Sigmoid colon (tissue), 7 donors: Measurements from ENCODE around the gene CHL1. TPM values are rescaled to one million over a fixed set of nuclear protein-coding genes. Genes with fewer than 3 reads are reported as not detected.

Experiments used
- DNase-seq: peaks from one replicate; pipeline ENCODE4 v3.0.0-alpha.2; 2019
- H3K27ac ChIP-seq, 4 donors: fragments of 200-600 bp; sonication (generic); one replicate each; pipeline ENCODE4 v1.5.1; 2016 to 2019; ENCODE audit warnings: mild to moderate bottlenecking in 1 of 4
- H3K27me3 ChIP-seq, 3 donors: fragments of 200-600 bp; sonication (generic); one replicate each; pipeline ENCODE4 v1.5.1; 2019; ENCODE audit warnings: mild to moderate bottlenecking in 1 of 3
- H3K36me3 ChIP-seq, 4 donors: fragments of 200-600 bp; sonication (generic); one replicate each; pipeline ENCODE4 v1.5.1; 2016 to 2019
- H3K4me1 ChIP-seq, 4 donors: fragments of 200-600 bp; sonication (generic); one replicate each; pipeline ENCODE4 v1.5.1; 2017 to 2019
- H3K4me3 ChIP-seq, 4 donors: fragments of 200-600 bp; sonication (generic); one replicate each; pipeline ENCODE4 v1.5.1; 2017 to 2019; ENCODE audit warnings: mild to moderate bottlenecking in 2 of 4, moderate library complexity in 1 of 4
- H3K9me3 ChIP-seq, 4 donors: fragments of 200-600 bp in 3 of 4; sonication (generic) in 3 of 4; one replicate each; pipeline versions ENCODE4 v1.5.1 to v1.6.1; 2013 to 2019
- EP300 ChIP-seq, 4 donors: sonication (generic); formaldehyde crosslinking; IDR thresholded peaks; one replicate each; pipeline ENCODE4 v1.6.1; 2017; ENCODE audit warnings: antibody characterized with exemption in 4 of 4
- POLR2A ChIP-seq, 2 donors: fragments of 450-650 bp; IDR thresholded peaks; one replicate each; pipeline ENCODE4 v1.6.1; 2016; ENCODE audit warnings: antibody characterized with exemption in 2 of 2, mild to moderate bottlenecking in 2 of 2, moderate library complexity in 2 of 2
- POLR2AphosphoS5 ChIP-seq, 4 donors: sonication (generic); formaldehyde crosslinking; IDR thresholded peaks; one replicate each; pipeline ENCODE4 v1.6.1; 2017; ENCODE audit warnings: antibody characterized with exemption in 4 of 4
- WGBS, 2 donors: extraction: QIAGEN DNeasy Blood & Tissue Kit; methylation state at CpG; one replicate each; pipeline ENCODE4 v1.1.7; 2013; 5-methylcytosine and 5-hydroxymethylcytosine counted together
- intact Hi-C: fragments of 100-400 bp; cut with DNase I; formaldehyde crosslinking; loops from one replicate; pipeline ENCODE4 v1.15.1; 2023
- polyA plus RNA-seq, 3 donors: library from polyadenylated mRNA; stranded (reverse); fragments of 200-250 nt; gene quantifications; one replicate each; pipeline ENCODE4 v1.2.3, GENCODE V29; 2013
- total RNA-seq, 4 donors: library from RNA; depleted of rRNA; stranded (reverse); fragments of >200 nt; gene quantifications; one replicate each; pipeline ENCODE4 v1.1.0, GENCODE V29; 2016
- TF ChIP-seq, protein P1 (sequence below), 4 experiments: fragments of 450-650 bp in 3 of 4; fragments of 200-600 bp in 1 of 4; IDR thresholded peaks; one replicate each; pipeline ENCODE4 v1.5.1; 2016 to 2019; ENCODE audit warnings: antibody characterized with exemption in 4 of 4, mild to moderate bottlenecking in 3 of 4, moderate library complexity in 2 of 4
- donor health status: healthy with polysubstance abuse.
- donor health status: Bipolar disorder and iron deficiency.
- donor health status: healthy.

Gene CHL1
- total and polyA plus RNA-seq, 7 donors, result 0.46 to 86.7 (median 29.1) TPM

DNA sequence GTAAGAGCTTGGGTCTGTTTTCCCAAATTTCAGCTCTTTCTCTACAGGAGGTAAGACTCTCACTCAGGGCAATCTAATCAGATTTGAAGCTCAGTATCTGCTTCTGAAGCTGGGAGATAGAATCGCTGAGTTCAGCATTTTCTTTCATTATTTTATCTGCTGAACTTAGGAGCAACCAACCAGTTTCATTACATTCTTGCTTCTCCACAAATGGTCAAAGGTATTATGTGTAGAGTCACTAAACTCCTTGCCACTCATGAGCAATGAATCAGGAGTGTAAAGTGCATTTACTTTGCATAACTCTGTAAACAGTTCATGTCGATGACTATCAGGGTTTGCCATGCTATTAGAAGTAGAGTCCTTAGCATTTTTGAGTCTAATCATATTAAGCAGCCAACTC lies 249.4 kb downstream of the CHL1 start:
- no peaks in the 10 kb centered on the region for H3K27me3 ChIP-seq
- no peak for DNase-seq
- WGBS, 2 donors, result 86 to 89% methylated on average over 2 of the region's 2 CpGs
- no peaks in the 10 kb centered on the region for H3K4me1 ChIP-seq
- TF ChIP-seq POLR2AphosphoS5 (IDR thresholded peaks at IDR 0.05) (no peak), EP300 (IDR thresholded peaks at IDR 0.05) (no peak), POLR2A (IDR thresholded peaks at IDR 0.05) (no peak)
- TF ChIP-seq, protein P1, sequence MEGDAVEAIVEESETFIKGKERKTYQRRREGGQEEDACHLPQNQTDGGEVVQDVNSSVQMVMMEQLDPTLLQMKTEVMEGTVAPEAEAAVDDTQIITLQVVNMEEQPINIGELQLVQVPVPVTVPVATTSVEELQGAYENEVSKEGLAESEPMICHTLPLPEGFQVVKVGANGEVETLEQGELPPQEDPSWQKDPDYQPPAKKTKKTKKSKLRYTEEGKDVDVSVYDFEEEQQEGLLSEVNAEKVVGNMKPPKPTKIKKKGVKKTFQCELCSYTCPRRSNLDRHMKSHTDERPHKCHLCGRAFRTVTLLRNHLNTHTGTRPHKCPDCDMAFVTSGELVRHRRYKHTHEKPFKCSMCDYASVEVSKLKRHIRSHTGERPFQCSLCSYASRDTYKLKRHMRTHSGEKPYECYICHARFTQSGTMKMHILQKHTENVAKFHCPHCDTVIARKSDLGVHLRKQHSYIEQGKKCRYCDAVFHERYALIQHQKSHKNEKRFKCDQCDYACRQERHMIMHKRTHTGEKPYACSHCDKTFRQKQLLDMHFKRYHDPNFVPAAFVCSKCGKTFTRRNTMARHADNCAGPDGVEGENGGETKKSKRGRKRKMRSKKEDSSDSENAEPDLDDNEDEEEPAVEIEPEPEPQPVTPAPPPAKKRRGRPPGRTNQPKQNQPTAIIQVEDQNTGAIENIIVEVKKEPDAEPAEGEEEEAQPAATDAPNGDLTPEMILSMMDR (IDR thresholded peaks at IDR 0.05), result no peak
- intact Hi-C loops, result no loop called here
- H3K36me3 ChIP-seq, result no peaks in the 10 kb centered on the region
- no peak overlapping the region for H3K27ac ChIP-seq
- H3K9me3 ChIP-seq, result peaks cover 0 to 2% (median 0%) of the 10 kb centered on the region in 4 donors
- no peak overlapping the region for H3K4me3 ChIP-seq

DNA sequence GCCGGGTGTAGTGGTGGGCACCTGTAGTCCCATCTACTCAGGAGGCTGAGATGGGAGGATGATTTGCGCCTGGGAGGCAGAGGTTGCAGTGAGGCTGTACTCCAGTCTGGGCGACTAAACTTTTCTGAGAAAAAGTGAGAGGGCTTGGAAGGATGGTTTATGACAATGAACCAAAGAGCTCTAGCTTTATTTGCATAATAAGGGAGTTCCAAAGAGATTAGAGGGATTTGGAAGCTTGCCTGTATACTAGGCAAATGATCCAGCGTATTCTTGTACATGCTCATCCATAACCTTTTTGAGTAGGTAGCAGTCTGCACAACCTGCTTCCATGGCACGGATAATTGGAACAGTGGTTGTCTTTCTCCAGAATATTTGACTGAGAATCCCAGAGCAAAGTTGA lies 251.1 kb downstream of the CHL1 start:
- Histone ChIP-seq H3K4me1 (no peaks in the 10 kb centered on the region), H3K4me3 (no peak overlapping the region), H3K36me3 (no peaks in the 10 kb centered on the region), H3K27me3 (no peaks in the 10 kb centered on the region), H3K27ac (no peak overlapping the region), H3K9me3 (peaks cover 0 to 2% (median 0%) of the 10 kb centered on the region in 4 donors)
- WGBS, 2 donors, result 88 to 92% methylated on average over 5 of the region's 5 CpGs
- no peak for DNase-seq
- intact Hi-C loops, result no loop called here
- TF ChIP-seq EP300 (IDR thresholded peaks at IDR 0.05), result no peak
- no peak for TF ChIP-seq POLR2A (IDR thresholded peaks at IDR 0.05)
- TF ChIP-seq, protein P1 (IDR thresholded peaks at IDR 0.05), result no peak
- TF ChIP-seq POLR2AphosphoS5 (IDR thresholded peaks at IDR 0.05), result no peak

DNA sequence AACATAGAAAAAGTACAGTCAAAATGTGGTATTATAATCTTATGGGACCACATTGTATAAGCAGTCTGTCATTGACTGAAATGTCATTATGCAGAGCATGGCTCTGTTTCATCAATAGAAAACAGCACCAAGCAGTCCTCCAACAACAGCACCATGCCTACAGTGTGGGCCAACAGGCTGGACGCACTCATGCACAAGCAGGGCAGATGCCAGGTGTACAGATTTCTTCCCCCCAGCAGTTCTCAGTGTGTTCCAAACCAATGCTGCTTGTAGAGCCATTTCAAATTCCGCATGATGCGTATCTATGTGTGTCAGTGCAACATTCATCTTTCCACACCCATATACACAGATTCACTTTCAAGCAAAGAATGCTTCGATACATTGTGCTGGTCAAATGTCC lies 253.1 kb downstream of the CHL1 start:
- no peaks in the 10 kb centered on the region for H3K4me1 ChIP-seq
- intact Hi-C loops, result no loop called here
- no peak overlapping the region for H3K4me3 ChIP-seq
- WGBS, 2 donors, result 93 to 97% methylated on average over 4 of the region's 4 CpGs
- no peaks in the 10 kb centered on the region for H3K27me3 ChIP-seq
- TF ChIP-seq POLR2A (IDR thresholded peaks at IDR 0.05), result no peak
- DNase-seq, result no peak
- H3K27ac ChIP-seq, result no peak overlapping the region
- H3K36me3 ChIP-seq, result no peaks in the 10 kb centered on the region
- H3K9me3 ChIP-seq, result no peaks in the 10 kb centered on the region

DNA sequence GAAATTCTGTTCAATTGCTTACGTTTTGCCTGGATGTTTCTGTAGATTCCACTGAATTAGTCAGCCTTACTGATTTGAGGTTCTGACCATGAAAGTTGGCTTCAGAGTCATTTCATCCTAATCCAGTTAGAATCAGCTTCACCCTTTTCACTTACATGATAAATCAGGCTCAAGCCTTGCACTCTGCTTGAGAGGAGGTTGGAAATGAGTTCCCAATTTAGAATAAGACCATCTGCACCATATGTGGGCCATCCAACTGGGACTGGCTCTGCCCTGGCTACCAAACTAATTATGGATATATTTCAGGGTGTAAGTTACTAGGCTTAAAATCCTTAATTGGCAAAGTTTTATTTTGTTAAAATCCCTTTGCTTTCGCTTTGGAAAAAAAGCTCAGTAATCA lies 255.7 kb downstream of the CHL1 start:
- TF ChIP-seq, protein P1 (IDR thresholded peaks at IDR 0.05), result no peak
- no peak for TF ChIP-seq POLR2A (IDR thresholded peaks at IDR 0.05)
- no peak for TF ChIP-seq EP300 (IDR thresholded peaks at IDR 0.05)
- TF ChIP-seq POLR2AphosphoS5 (IDR thresholded peaks at IDR 0.05), result no peak
- intact Hi-C loops, result no loop called here
- Histone ChIP-seq H3K36me3 (no peaks in the 10 kb centered on the region), H3K27ac (no peak overlapping the region), H3K4me3 (no peak overlapping the region), H3K4me1 (peaks cover 0 to 3% (median 0%) of the 10 kb centered on the region in 4 donors), H3K27me3 (no peaks in the 10 kb centered on the region), H3K9me3 (no peaks in the 10 kb centered on the region)
- no peak for DNase-seq
- 81 to 82% methylated on average over 2 of the region's 2 CpGs for WGBS, 2 donors

DNA sequence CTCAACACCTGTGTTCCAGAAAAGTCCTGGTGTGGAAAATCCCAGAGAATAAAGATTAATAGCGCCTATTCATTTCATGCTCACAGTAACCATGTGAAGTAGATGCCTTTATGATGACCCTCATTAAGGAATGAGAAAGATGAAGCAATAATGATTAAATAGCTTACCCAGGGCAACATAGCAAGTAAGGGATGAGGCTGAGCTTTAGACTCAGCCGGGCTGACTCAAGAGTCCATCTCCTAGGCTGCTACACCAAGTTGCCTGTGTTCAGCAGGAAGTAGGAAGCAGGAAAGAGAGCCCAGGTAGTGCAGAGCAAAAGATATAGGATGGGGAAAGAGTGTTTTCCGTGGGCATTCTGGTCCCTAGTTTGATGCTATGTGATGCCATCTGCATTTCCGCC lies 256.5 kb downstream of the CHL1 start:
- H3K36me3 ChIP-seq, result no peaks in the 10 kb centered on the region
- WGBS, 2 donors, result 87 to 90% methylated on average over 4 of the region's 4 CpGs

More for the DNA sequence above, 256.5 kb downstream of the CHL1 start:
- no peak overlapping the region for H3K4me3 ChIP-seq
- TF ChIP-seq EP300 (IDR thresholded peaks at IDR 0.05) (no peak), POLR2AphosphoS5 (IDR thresholded peaks at IDR 0.05) (no peak), POLR2A (IDR thresholded peaks at IDR 0.05) (no peak)
- TF ChIP-seq, protein P1 (IDR thresholded peaks at IDR 0.05), result no peak
- no peaks in the 10 kb centered on the region for H3K27me3 ChIP-seq
- H3K27ac ChIP-seq, result no peak overlapping the region
- H3K4me1 ChIP-seq, result peaks cover 0 to 3% (median 0%) of the 10 kb centered on the region in 4 donors
- no peaks in the 10 kb centered on the region for H3K9me3 ChIP-seq
- no peak for DNase-seq
- intact Hi-C loops, result no loop called here
